A673 (cell line): Measurements from ENCODE around the gene KDM3B.

Experiments used
- CTCF ChIP-seq: fragments of 300-800, 200-600 bp; sonication (generic); conservative IDR thresholded peaks from 2 replicates; pipeline ENCODE4 v1.5.1; 2017; ENCODE audit warnings: low read depth, mild to moderate bottlenecking, antibody characterized with exemption, low read length, moderate library complexity, mixed read lengths
- EZH2 ChIP-seq: fragments of 200-600 bp; sonication (generic); IDR thresholded peaks from 2 replicates; pipeline ENCODE4 v1.6.1; 2017; ENCODE audit warnings: borderline replicate concordance, low read depth, mild to moderate bottlenecking, mixed read lengths, antibody characterized with exemption, low read length; ENCODE audit not compliant: poor library complexity, severe bottlenecking

- no peak for TF ChIP-seq CTCF
- TF ChIP-seq EZH2, result no peak
Observed at GRCh38 chr5:138439477-138440158, 87.1 kb downstream of the KDM3B start.
